GM13977 (cell line): ENCODE data around the gene ZMAT3.

Source experiments
- DNase-seq: peaks from one replicate; pipeline ENCODE4 v3.0.0; 2012; ENCODE audit warnings: low spot score
- in situ Hi-C: fragments of 300-500 bp; cut with MboI; formaldehyde crosslinking; loops from one replicate; pipeline ENCODE4 v1.12.0; 2022; ENCODE audit warnings: low sequenced_read_pairs, low pct_unique_long_range_greater_than_20kb, mixed read lengths, inconsistent platforms; ENCODE audit not compliant: unreplicated experiment
- TF ChIP-seq, protein P1 (sequence below): IDR thresholded peaks from 2 replicates; pipeline ENCODE4 v1.5.1; 2012; ENCODE audit warnings: mild to moderate bottlenecking, control low read depth; ENCODE audit not compliant: insufficient read depth; ENCODE audit errors: extremely low read depth, missing control alignments

The ZMAT3 gene

DNA sequence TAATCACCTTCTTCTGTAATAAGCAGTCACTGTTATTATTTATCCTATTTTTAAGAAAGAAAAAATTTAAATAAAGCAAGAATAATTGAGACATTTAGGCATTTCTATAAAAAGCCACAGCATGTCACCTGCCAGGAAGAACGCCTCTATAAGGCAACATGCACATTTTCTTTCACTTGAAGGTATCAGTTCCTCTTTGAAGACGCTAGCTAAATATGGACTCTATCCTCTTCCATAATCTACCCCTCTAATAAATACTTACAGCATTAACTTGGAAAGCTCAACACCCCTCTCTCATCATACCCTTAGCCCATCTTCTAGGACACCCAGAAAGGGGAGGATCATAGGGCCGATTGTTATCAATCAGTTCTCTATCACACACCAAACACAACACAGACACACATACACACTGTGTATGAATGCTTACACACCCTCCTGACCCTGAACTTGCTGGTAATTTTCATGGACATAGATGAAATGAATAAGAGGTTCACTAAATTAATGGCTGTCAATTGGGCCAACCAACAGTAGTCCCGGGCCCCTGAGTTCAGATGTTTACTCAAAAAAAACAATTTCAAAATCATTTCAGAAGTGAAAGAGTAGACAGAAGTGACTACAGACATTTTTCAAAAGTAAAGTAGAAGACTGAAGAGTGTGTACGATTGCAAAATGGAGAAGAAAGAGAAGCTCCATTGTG lies 102.5 kb downstream of the ZMAT3 start:
- in situ Hi-C loops, result loop anchor here (10.0 to 25.0 kb wide), 2 partner anchors 432 to 534 kb away; partner anchors contain the start of gene KCNMB2
- TF ChIP-seq, protein P1, sequence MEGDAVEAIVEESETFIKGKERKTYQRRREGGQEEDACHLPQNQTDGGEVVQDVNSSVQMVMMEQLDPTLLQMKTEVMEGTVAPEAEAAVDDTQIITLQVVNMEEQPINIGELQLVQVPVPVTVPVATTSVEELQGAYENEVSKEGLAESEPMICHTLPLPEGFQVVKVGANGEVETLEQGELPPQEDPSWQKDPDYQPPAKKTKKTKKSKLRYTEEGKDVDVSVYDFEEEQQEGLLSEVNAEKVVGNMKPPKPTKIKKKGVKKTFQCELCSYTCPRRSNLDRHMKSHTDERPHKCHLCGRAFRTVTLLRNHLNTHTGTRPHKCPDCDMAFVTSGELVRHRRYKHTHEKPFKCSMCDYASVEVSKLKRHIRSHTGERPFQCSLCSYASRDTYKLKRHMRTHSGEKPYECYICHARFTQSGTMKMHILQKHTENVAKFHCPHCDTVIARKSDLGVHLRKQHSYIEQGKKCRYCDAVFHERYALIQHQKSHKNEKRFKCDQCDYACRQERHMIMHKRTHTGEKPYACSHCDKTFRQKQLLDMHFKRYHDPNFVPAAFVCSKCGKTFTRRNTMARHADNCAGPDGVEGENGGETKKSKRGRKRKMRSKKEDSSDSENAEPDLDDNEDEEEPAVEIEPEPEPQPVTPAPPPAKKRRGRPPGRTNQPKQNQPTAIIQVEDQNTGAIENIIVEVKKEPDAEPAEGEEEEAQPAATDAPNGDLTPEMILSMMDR, result no peak
- peak; percentile 25 for DNase-seq
